ENCODE measurements around the gene ZBED4.

The ZBED4 gene

DNA sequence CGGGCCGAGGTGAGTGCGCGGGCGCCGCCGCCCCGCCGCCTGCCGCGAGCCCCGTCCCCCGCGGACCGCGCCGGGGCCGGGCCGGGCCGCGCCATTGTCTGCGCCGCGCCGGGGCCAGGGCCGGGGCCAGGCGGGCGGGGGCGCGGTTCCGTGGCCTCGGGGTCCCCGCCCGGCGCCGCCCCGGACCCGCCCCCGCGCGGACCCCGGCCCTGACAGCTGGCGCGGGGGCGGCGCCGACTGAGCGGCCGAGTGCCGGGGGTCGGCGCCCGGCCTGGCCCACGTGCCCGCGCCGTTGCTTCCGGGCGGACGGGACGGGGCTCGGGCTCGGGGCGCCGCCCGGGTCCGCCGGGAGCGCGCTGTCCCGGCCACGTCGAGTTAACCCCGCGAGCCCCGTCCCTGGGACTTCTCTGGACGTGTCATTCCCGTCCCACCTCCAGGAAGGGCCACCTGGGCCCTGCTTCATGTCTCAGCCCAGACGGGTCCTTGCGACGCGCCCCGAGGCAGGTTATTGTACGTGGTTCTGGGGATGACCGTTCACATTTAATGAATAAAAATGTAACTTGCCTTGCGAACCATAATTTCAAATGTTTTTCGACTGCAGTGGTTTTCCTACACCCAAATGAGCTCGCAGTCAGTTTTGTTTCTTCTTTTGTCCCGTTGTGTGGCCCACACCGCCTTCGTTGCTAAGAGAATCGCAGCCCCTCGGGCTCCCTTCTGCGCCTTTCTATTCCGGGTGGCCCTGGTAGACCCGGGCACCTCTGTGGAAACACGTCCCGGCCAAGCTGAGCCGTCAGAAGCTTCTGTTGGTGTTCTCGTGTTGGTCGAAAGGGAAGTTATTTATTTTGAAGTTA lies 562 bp downstream of the ZBED4 start:
- DNase-seq = no peak

DNA sequence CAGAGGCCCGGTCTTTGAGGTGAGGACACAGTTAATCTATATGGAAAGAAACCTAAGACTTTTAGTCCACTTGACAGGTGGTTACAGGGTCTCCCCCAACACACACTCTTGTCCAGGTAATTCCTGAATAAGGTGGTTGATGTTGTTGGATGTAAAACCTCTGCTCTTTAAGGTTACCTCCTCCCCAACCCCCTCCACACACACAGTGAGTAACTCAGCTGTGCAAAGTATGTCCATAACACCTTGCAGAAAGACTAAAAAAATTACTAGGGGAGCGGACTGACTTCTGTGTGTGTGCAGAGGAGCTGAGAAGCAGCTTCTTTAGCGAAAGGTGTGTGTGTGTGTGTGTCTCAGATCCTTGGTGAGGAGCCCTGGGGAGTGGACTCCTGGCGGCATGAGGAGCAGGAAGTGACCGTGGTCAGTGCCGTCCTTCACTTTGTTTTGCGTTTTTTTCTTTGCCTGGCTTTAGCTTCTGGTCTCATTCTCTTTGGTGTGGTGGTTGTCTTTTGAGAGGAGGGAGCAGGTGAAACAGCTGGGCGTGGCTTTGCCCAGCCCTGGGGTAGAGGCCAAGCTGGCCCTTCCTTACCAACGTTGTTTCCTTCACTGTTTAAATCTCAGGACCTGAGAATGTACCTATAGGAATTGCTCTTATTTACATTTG lies 1.7 kb downstream of the ZBED4 start:
- DNase-seq = no peak

DNA sequence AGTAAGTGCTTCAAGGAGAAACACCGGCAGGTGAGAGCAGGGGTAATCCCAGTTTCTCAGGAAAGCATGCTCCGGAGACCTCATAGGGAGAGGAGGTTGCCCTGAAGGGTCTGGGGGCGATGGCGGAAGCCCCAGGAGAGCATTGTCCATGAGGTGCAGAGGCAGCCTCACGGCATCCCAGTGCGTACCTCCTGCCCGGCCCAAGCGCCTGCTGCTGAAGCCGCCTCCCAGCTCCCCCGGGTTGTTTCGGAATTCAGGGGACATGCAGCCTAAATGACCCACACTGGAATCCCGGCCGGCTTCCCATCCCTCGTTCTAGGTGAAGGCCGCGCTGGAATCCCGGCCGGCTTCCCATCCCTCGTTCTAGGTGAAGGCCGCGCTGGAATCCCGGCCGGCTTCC lies 2.7 kb downstream of the ZBED4 start:
- no peak for DNase-seq

DNA sequence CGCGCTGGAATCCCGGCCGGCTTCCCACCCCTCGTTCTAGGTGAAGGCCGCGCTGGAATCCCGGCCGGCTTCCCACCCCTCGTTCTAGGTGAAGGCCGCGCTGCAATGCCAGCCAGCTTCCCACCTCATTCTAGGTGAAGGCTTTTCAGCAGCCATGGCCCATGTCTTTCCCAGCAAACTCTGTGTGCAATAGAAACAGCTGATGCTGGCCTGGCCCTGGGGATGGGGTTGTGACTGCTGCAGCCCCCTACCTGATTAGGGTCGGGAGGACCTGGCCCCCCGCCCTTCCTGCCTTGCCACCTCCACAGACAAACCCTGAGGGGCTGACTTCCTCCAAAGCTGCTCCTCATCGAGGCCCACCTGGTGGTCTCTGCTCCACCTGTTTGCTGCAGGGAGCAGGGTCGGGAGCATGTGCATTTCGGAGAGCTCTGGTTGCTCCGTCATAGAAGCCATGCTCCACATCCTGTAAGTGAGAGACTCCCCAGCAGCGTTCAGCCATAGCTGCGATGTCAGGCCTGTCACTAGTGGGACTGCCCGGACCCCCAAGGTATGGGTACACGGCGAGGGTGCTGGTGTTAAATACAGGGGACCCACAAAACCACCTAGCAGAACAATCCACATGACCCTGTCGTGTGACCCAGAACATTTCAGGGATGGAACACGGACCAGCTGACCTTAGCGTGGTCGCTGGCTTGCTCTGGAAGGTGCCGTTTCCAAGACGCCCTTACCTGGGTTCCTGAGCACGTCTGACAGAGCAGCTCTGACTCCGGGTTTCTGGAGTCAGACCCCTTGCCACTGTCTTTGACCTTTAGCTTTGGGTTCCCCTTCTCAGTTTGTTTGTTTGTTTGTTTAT lies 3.3 kb downstream of the ZBED4 start:
- no peak for DNase-seq

DNA sequence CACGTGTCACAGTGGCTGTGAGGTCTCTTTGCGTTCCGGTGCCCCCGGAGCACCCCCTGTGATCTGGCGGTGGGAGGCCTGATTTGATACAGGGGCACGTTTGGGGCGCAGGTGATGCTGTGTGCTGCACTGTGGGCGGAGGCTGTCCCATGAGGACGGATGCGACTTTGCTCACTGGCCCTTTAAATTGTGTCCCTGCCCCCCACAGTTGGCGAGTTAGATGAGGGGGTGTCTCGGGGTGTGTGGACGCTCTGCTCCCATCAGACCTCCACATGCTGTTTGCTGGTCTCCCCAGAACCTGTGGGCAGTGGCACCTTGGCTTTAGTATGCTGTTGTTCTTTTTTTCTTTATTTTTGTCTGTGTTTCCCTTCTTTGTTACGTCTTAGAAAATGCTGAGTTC lies 5.2 kb downstream of the ZBED4 start:
- DNase-seq = no peak

DNA sequence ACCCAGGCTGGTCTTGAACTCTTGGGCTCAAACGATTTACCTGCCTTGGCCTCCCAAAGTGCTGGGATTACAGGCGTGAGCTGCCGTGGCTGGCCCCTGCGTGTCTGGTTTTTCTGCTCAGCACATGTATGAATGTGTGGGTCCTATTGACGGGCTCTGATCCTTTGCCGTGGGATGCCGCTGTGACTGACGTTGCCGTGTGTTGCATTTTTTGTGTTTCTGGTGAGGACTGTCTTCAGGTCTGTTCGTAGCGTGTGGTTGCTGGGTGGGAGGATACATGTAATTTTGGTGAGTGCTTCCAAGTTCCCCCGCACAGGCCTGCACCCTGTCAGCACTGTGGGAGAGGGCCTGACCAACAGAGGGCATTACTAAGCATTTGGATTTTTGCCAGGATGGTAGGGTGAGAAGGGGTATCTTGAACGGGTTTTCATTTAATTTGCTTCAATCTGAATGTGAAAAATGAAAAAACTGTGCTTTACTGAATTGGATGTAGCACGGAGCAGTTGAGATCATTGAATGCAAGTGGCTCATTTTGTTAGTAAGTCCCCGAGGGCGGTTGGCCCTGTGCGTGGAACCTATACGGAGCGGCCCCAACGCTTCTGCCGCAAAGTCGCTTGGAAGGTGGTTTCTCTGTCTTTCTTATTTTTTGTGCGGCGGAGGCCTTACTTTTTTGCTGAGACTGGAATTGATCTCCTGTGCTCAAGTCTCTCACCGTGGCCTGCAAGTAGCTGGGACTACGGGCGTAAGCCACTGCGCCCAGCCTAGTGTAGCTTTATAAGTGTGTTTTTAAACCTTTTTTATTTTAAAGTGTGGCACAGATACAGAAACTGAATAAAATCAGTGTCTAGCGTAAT lies 8.2 kb downstream of the ZBED4 start:
- no peak for DNase-seq

DNA sequence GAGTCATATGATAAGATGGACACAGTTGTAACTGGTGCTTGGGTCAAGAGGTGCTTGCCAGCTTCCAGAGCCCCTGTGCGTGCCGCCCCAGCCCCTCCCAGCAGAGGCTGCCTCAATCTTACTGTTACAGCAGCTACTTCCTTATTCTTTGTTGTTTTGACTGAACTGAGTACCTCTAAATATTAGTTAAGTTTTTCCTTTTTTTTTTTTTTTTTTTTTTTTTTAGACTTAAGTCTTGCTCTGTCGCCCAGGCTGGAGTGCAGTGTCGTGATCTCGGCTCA lies 8.8 kb downstream of the ZBED4 start:
- no peak for DNase-seq

DNA sequence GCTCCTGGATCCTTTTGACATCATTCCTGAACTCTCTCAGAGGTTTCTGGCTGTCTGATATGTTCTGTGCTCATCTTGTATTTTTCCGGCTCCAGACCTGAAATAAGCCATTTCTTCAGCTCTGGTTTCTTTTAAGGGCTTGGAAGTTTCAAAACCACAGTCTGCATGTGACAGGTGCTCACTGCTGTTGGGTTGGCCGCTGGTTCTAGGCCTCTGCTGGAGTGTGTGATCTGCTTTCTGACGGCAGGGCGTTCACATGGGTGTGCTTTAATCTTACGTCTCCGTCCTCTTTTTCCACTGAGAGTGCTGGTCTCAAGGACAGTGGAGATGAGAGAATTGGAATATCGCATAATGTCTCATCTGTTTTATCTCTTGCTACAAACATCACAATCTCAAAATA lies 10.3 kb downstream of the ZBED4 start:
- DNase-seq = no peak

DNA sequence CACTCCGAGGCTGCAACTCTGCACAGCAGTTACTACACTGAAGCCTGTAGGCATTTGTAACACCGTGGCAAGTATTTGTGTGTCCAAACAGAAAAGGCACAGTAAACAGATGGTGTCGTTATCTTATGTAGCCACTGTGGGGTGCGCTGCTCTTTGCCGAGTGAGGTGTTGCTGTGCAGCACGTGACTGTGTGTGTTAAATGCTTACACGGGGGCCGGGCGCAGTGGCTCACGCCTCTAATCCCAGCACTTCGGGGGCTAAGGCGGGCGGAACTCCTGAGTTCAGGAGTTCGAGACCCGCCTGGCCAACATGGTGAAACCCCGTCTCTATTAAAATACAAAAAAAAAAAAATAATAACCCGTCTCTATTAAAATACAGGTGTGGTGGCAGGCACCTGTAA lies 11.5 kb downstream of the ZBED4 start:
- no peak for DNase-seq

DNA sequence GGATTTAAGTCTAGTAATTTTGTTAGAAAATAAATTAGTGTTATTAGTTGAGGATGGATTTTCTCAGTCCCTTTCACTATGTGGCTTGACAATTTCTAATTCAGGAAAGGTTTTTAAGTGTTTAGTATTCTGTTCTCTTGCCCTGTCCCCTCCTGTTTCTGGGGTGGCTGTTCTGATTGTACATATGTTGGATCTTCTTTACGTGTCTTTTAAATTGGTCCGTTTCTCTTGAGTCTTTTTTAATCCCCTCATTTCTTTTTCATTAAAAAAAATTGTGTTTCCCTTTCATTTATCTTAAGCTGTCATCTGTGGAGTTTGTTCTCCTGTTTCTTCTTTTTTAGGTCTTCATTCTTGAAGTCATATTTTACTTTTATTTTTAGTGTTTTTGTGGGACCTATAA lies 12.5 kb downstream of the ZBED4 start:
- DNase-seq = no peak

DNA sequence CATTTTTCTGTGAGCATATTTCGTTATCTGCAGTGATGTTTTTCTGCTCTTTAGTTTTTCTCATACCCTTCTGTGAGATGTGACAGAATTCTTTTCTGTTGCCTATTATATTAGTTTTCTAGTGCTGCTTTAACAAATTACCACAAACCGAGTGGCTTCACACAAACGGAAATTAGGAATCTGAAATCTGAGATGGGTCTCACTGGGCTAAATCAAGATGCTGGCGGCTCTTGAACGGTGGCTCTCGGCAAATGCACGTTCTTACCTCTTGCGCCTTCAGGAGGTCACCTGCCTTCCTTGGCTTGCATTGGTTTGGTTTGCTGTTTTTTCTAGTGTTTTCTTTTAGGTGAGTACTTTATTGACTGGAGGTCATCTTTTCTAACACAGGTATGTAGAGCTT lies 13.0 kb downstream of the ZBED4 start:
- no peak for DNase-seq

DNA sequence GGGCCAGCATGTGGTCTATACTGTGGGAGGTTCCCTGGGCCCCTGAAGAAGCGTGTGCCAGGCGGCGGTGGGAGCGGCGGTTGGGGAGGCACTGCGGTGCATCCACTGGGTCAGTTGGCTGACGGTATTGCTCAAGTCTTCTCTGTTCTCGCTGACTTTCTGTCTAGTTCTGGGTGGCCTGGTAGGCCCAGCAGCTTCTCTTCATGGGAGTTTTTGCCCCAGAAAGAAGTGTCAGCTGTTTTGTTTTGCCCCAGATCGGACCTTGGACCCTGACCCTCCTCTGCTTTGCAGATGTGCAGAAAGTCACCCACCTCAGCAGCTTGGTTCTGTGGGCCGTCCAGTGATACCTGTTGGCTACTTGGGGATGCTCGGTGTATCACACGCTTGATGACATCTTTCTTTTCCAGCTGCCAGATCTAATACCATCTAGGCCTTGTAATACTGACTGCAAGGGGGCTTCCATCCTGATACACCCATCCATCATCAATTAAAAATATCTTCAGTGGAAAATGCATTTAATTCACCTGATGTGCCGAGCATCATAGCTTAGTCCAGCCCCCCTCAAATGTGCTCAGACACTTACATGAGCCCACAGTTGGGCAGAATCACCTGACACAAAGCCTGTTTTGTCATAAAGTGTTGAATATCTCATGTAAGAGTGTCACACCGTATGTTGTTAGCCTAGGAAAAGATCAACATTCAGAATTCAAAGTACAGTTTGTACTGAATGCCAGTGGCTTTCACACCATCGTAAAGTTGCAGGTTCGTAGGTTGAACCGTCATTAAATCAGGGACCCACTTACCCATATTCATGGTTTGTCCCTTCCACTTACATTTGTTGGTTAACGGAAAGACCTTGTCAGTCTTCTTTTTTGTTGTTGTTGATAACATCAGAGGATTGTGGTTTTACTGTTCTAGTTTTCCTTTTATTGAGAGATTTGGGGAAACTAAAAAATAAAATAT lies 13.9 kb downstream of the ZBED4 start:
- DNase-seq = no peak

DNA sequence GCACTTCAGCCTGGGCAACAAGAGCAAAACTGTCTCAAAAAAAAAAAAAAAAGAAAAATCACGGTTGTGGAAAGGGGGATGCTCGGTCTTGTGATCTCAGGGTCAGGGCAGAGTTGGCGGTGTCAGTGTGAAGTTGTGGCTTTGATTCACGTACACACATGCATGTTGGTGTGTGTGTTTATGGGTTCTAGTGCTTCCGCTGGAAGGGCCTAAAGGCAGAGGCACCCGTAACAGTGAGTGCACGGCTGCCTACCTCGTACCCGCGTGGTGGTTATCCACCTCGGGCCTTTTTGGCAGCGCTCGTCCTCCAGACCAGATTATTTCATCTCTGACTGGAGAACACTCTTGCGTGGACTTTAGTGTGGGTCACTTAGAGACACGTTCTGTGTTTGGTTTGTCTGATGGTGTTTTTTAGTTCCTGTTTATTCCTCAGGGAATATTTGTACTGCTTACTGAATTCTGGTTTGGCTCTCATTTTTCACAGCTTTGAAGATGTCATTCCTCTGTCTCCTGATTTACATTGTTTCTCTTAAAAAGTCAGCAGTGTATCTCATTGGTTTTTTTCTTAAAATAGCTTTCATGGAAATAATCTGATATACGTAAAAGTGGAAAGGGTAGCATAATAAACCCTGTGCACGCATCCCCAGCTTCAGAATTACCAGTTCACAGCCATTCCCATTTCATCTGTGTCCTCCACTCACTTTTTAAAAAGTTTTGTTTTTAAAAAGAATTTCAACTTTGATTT lies 15.6 kb downstream of the ZBED4 start:
- no peak for DNase-seq

DNA sequence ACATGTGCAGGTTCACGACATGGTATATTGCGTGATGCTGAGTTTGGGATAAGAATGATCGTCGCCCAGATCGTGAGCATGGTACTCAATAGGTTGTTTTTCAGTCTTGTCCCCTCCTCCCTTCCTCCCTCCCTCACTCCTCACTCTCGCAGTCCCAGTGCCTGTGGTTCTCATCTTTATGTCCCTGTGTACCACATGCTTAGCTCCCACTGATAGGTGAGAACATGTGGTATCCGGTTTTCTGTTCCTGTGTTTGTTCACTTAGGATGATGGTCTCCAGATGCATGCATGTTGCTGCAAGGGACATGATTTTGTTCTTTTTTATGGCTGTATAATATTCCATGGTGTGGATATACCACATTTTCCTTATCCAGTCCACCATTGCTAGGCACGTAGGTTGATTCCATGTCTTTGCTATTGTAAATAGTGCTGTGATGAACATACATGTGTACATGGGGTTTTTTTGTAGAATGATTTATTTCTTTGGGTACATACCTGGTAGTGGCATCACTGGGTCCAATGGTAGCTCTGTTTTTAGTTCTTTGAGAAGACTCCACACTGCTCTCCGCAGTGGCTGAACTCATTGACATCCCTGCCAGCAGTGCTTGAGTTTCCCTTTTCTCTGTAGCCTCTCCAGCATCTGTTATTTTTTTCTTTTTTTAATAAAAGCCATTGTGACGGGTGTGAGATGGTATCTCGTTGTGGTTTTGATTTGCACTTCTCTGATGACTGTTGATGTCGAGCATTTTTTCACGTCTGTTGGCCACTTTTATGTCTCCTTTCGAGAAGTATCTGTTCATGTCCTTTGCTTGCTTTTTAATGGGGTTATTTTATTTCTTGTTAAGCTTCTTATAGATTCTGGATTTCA lies 16.4 kb downstream of the ZBED4 start:
- DNase-seq = no peak

DNA sequence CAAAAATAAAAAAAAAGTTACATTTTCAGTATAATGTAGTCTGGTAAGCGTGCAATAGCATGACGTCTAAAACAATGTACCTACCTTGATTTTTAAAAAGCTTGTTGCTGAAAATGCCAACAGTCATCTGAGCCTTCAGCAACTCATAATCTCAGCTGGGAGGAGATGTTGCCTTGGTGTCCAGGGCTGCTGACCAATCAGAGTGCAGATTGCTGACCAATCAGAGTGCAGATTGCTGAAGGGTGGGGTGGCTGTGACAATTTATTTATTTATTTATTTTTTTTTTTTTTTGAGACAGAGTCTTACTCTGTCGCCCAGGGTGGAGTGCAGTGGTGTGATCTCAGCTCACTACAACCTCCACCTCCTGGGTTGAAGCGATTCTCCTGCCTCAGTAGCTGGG lies 17.8 kb downstream of the ZBED4 start:
- no peak for DNase-seq

DNA sequence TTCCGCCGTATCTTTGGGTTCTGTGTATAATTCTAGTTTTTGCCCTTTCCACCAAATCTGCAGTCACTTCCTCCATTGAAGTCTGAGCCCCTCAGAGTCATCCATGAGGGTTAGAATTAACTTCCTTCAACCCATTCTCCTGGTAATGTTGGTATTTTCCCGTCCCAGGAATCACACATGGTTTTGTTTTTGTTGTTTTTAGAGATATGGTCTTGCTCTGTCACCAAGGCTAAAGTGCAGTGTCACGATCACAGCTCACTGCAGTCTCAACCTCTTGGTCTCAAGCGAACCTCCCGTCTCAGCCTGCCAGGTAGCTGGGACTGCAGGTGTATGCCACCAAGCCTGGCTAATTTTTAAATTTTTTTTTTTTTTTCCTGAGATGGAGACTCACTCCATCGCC lies 18.7 kb downstream of the ZBED4 start:
- DNase-seq = no peak

DNA sequence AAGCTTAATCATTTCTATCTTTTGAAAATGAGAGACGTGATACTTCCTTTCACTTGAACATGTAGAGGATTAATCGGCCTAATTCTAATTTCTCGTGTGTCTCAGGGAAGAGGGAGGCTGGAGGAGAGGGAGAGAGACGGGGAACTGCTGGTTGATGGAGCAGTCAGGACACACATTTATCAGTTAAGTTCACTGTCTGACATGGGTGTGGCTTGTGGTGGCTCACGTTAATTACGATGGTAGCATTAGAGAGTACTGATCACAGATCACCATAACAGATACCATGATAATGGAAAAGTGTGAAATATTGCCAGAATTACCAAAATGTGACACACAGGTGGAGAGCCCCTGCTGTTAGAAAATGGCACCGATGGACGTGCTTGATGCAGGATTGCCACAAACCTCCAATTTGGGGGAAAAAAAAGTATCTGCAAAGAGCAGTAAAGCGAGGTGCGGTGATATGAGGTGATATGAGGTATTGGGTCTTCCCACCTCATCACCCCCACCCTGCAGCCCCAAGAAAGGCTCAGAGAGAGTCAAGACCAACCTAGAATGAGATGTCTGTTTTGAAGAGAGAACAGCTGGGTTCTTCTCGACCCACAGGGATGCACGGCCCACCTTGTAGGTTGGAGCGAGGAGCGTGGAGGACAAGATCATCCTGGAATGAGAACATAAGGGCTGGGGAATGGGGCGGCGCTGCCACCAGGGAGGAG lies 19.7 kb downstream of the ZBED4 start:
- no peak for DNase-seq

DNA sequence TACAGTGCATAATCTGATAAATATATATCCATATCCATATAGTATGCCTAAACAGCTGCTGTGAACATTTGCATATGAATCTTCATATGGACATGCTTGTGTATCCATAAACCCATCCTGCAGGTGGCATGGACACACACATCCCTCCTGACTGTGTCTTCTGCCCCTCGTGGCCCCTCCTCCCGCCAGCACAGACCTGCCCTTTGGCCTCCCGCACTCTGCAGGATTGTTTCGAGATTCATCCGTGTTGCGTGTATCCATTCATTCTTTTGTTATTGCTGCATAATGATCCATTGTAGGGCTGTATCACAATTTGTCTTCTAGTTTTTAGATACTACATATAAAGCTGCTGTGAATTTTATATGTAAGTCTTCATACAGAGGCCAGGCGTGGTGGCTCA lies 24.0 kb downstream of the ZBED4 start:
- DNase-seq = no peak

DNA sequence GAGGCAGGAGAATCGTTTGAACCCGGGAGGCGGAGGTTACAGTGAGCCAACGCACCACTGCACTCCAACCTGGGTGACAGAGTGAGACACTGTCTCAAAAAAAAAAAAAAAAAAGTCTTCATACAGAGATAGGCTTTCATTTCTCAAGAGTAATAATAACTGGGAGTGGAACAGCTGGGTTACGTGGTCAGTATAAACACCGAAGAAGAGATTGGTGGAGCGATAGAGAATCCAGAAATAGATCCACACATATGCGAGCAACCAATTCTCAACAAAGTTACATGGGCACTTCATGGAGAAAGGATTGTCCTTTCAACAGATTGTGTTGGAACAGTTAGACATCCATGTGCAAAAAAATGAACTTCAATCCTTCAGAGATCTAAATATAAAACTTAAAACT lies 24.6 kb downstream of the ZBED4 start:
- no peak for DNase-seq

Measured in NCI-H2029 treated with DMSO at 0.1 percent for 48 hours (cell line).